Ovary (tissue), 3 donors: ENCODE measurements around the gene ETF1.

Experiments used
- EP300 ChIP-seq: sonication (generic); formaldehyde crosslinking; IDR thresholded peaks from one replicate; pipeline ENCODE4 v1.6.1; 2017; ENCODE audit warnings: antibody characterized with exemption
- TF ChIP-seq, protein P1 (sequence below), 3 donors: fragments of 450-650 bp in 2 of 3; fragments of 200-600 bp in 1 of 3; IDR thresholded peaks; one replicate each; pipeline versions ENCODE4 v1.5.1 to v1.8.0; 2016 to 2022; ENCODE audit warnings: antibody characterized with exemption in 3 of 3, mild to moderate bottlenecking in 1 of 3
- donor health status: DM: no; HTN: no; CAD: no.

GRCh38 chr5:138563340-138564118 is 20.5 kb upstream of the ETF1 start:
- TF ChIP-seq, protein P1, sequence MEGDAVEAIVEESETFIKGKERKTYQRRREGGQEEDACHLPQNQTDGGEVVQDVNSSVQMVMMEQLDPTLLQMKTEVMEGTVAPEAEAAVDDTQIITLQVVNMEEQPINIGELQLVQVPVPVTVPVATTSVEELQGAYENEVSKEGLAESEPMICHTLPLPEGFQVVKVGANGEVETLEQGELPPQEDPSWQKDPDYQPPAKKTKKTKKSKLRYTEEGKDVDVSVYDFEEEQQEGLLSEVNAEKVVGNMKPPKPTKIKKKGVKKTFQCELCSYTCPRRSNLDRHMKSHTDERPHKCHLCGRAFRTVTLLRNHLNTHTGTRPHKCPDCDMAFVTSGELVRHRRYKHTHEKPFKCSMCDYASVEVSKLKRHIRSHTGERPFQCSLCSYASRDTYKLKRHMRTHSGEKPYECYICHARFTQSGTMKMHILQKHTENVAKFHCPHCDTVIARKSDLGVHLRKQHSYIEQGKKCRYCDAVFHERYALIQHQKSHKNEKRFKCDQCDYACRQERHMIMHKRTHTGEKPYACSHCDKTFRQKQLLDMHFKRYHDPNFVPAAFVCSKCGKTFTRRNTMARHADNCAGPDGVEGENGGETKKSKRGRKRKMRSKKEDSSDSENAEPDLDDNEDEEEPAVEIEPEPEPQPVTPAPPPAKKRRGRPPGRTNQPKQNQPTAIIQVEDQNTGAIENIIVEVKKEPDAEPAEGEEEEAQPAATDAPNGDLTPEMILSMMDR (IDR thresholded peaks at IDR 0.05) = no peak
- TF ChIP-seq EP300 = no peak
